WTC11 (cell line): Measurements from ENCODE around the gene ATP13A1. TPM values are rescaled to one million over a fixed set of nuclear protein-coding genes. Genes with fewer than 3 reads are reported as not detected.

Source experiments
- ATAC-seq: fragments of 200-7000 bp; cut with Tn5 transposase; 2 replicates; pipeline ENCODE4 v1.10.0; 2021; ENCODE audit warnings: mild to moderate bottlenecking, moderate library complexity
- CTCF ChIA-PET: fragments of 300-600 bp; sonication (Branson Sonifier 250); formaldehyde crosslinking; loops from one replicate; lab custom pipeline; 2021; ENCODE audit warnings: antibody characterized with exemption; lab: Charles Lee
- POLR2A ChIA-PET: fragments of 350-600 bp; sonication (Branson Sonifier 250); formaldehyde crosslinking; loops from one replicate; lab custom pipeline; 2021; ENCODE audit warnings: antibody characterized with exemption; lab: Charles Lee
- DNase-seq: peaks from one replicate; pipeline ENCODE4 v3.0.0; 2021; ENCODE audit warnings: low spot score
- H3K27ac Mint-ChIP-seq: 2 replicates; pipeline ENCODE4 v1.8.0; 2021; ENCODE audit warnings: mixed read lengths
- H3K27me3 Mint-ChIP-seq: 2 replicates; pipeline ENCODE4 v1.8.0; 2021; ENCODE audit warnings: low read depth, mild to moderate bottlenecking, moderate library complexity, mixed read lengths
- H3K36me3 Mint-ChIP-seq: 2 replicates; pipeline ENCODE4 v1.8.0; 2021; ENCODE audit warnings: mixed read lengths
- H3K4me1 Mint-ChIP-seq: 2 replicates; pipeline ENCODE4 v1.8.0; 2022; ENCODE audit warnings: mixed read lengths
- H3K4me3 Mint-ChIP-seq: 2 replicates; pipeline ENCODE4 v1.8.0; 2021; ENCODE audit warnings: mild to moderate bottlenecking, moderate library complexity, mixed read lengths
- H3K9me3 Mint-ChIP-seq: 2 replicates; pipeline ENCODE4 v1.8.0; 2021; ENCODE audit warnings: mixed read lengths
- ATF2 ChIP-seq: sonication (generic); formaldehyde crosslinking; IDR thresholded peaks from 2 replicates; pipeline ENCODE4 v1.8.1; 2022; ENCODE audit warnings: low read depth, missing genetic modification reagents, borderline replicate concordance
- ATF3 ChIP-seq: sonication (generic); formaldehyde crosslinking; conservative IDR thresholded peaks from 2 replicates; pipeline ENCODE4 v1.8.1; 2022; ENCODE audit warnings: mild to moderate bottlenecking, missing genetic modification reagents
- CREB1 ChIP-seq: sonication (generic); formaldehyde crosslinking; IDR thresholded peaks from 2 replicates; pipeline ENCODE4 v1.8.0; 2023; ENCODE audit warnings: mild to moderate bottlenecking, missing genetic modification reagents
- FOXJ3 ChIP-seq: sonication (generic); formaldehyde crosslinking; IDR thresholded peaks from 2 replicates; pipeline ENCODE4 v1.9.0; 2021; ENCODE audit warnings: missing genetic modification reagents, mild to moderate bottlenecking, borderline replicate concordance
- GRHL2 ChIP-seq: fragments of 250-450 bp; sonication (Bioruptor Pico); IDR thresholded peaks from 2 replicates; pipeline ENCODE4 v1.8.0; 2022; ENCODE audit warnings: mild to moderate bottlenecking, moderate library complexity; ENCODE audit not compliant: insufficient replicate concordance, severe bottlenecking
- GTF2I ChIP-seq: fragments of 250-450 bp; sonication (Bioruptor Pico); conservative IDR thresholded peaks from 2 replicates; pipeline ENCODE4 v1.4.0; 2021; ENCODE audit warnings: mild to moderate bottlenecking
- HMGXB4 ChIP-seq: sonication (generic); formaldehyde crosslinking; IDR thresholded peaks from 2 replicates; pipeline ENCODE4 v1.8.1; 2023; ENCODE audit warnings: mild to moderate bottlenecking, moderate library complexity, missing genetic modification reagents
- IRF2 ChIP-seq: sonication (generic); formaldehyde crosslinking; IDR thresholded peaks from 2 replicates; pipeline ENCODE4 v1.8.0; 2022; ENCODE audit warnings: low read depth, missing genetic modification reagents, borderline replicate concordance
- JAZF1 ChIP-seq: fragments of 250-450 bp; sonication (Bioruptor Pico); IDR thresholded peaks from 2 replicates; pipeline ENCODE4 v1.9.0; 2021; ENCODE audit warnings: moderate library complexity, mild to moderate bottlenecking, inconsistent platforms
- KAT7 ChIP-seq: sonication (generic); formaldehyde crosslinking; IDR thresholded peaks from 2 replicates; pipeline ENCODE4 v1.8.1; 2023; ENCODE audit warnings: missing genetic modification reagents, mild to moderate bottlenecking, borderline replicate concordance
- NFATC4 ChIP-seq: fragments of 250-450 bp; sonication (Bioruptor Pico); IDR thresholded peaks from 2 replicates; pipeline ENCODE4 v1.9.0; 2021; ENCODE audit warnings: mild to moderate bottlenecking
- NR1H2 ChIP-seq: sonication (generic); formaldehyde crosslinking; IDR thresholded peaks from 2 replicates; pipeline ENCODE4 v1.9.0; 2021; ENCODE audit warnings: mild to moderate bottlenecking, moderate library complexity, missing genetic modification reagents
- NR2C2 ChIP-seq: sonication (generic); formaldehyde crosslinking; IDR thresholded peaks from 2 replicates; pipeline ENCODE4 v1.8.0; 2022; ENCODE audit warnings: mild to moderate bottlenecking, missing genetic modification reagents
- NR3C1 ChIP-seq: sonication (generic); formaldehyde crosslinking; conservative IDR thresholded peaks from 2 replicates; pipeline ENCODE4 v1.8.1; 2023; ENCODE audit warnings: low read depth, mild to moderate bottlenecking, missing genetic modification reagents
- RELA ChIP-seq: sonication (generic); formaldehyde crosslinking; IDR thresholded peaks from 2 replicates; pipeline ENCODE4 v1.8.1; 2022; ENCODE audit warnings: missing genetic modification reagents, mild to moderate bottlenecking, borderline replicate concordance
- RORB ChIP-seq: fragments of 250-450 bp; sonication (Bioruptor Pico); IDR thresholded peaks from 2 replicates; pipeline ENCODE4 v1.9.0; 2021; ENCODE audit warnings: mild to moderate bottlenecking
- SMAD3 ChIP-seq: sonication (generic); formaldehyde crosslinking; IDR thresholded peaks from 2 replicates; pipeline ENCODE4 v1.8.0; 2022; ENCODE audit warnings: missing genetic modification reagents, mild to moderate bottlenecking, borderline replicate concordance
- TP53 ChIP-seq: sonication (generic); formaldehyde crosslinking; IDR thresholded peaks from 2 replicates; pipeline ENCODE4 v1.8.1; 2023; ENCODE audit warnings: mild to moderate bottlenecking, missing genetic modification reagents
- USF2 ChIP-seq: sonication (generic); formaldehyde crosslinking; IDR thresholded peaks from 2 replicates; pipeline ENCODE4 v1.8.1; 2023; ENCODE audit warnings: mild to moderate bottlenecking, missing genetic modification reagents, moderate library complexity
- ZMAT4 ChIP-seq: fragments of 250-450 bp; sonication (Bioruptor Pico); IDR thresholded peaks from 2 replicates; pipeline ENCODE4 v1.9.0; 2021; ENCODE audit warnings: mild to moderate bottlenecking
- ZNF121 ChIP-seq: sonication (generic); formaldehyde crosslinking; IDR thresholded peaks from 2 replicates; pipeline ENCODE4 v1.8.0; 2023; ENCODE audit warnings: missing genetic modification reagents
- ZNF219 ChIP-seq: sonication (generic); formaldehyde crosslinking; IDR thresholded peaks from 2 replicates; pipeline ENCODE4 v1.8.0; 2023; ENCODE audit warnings: missing genetic modification reagents, mild to moderate bottlenecking, borderline replicate concordance
- ZNF263 ChIP-seq: sonication (generic); formaldehyde crosslinking; IDR thresholded peaks from 2 replicates; pipeline ENCODE4 v1.8.1; 2022; ENCODE audit warnings: low read depth, mild to moderate bottlenecking, moderate library complexity, missing genetic modification reagents
- ZNF317 ChIP-seq: sonication (generic); formaldehyde crosslinking; IDR thresholded peaks from 2 replicates; pipeline ENCODE4 v1.8.1; 2023; ENCODE audit warnings: low read depth, mild to moderate bottlenecking, moderate library complexity, missing genetic modification reagents, borderline replicate concordance
- ZNF532 ChIP-seq: fragments of 250-450 bp; sonication (Bioruptor Pico); IDR thresholded peaks from 2 replicates; pipeline ENCODE4 v1.9.0; 2021; ENCODE audit warnings: mild to moderate bottlenecking, borderline replicate concordance
- ZSCAN18 ChIP-seq: fragments of 250-450 bp; sonication (Bioruptor Pico); IDR thresholded peaks from 2 replicates; pipeline ENCODE4 v2.1.2; 2022; ENCODE audit warnings: mild to moderate bottlenecking, moderate library complexity
- total RNA-seq: library from RNA; stranded (reverse); gene quantifications from 3 replicates; pipeline ENCODE4 v1.2.3, GENCODE V29; 2021

The ATP13A1 gene
- total RNA-seq, 1 experiment from 2014 or later: 82.6 TPM

- Mint-ChIP-seq H3K27me3 (peaks cover 29% of the 10 kb centered on the region), H3K4me1 (peaks cover 13% of the 10 kb centered on the region), H3K36me3 (no peaks in the 10 kb centered on the region), H3K27ac (no peak overlapping the region)
- DNase-seq (no peak), ATAC-seq (no peak)
- POLR2A ChIA-PET: no interaction called here
- TF ChIP-seq SMAD3 (CRISPR knock-in tag): no peak
- TF ChIP-seq ATF2 (CRISPR knock-in tag): no peak
- no peak for TF ChIP-seq HMGXB4 (CRISPR knock-in tag)
- TF ChIP-seq RELA (CRISPR knock-in tag): no peak
- no peak for TF ChIP-seq GRHL2
- TF ChIP-seq, all 79 proteins: peak for 0
- no peaks in the 10 kb centered on the region for H3K9me3 Mint-ChIP-seq
- CTCF ChIA-PET: interaction anchor here (0.9 to 2.9 kb wide), 3 partner anchors 29 to 61 kb away, joined by 3 to 14 read pairs (median 3); partner anchors contain the start of gene GMIP
- H3K4me3 Mint-ChIP-seq: no peak overlapping the region
These were observed 48.4 kb downstream of the ATP13A1 start for GRCh38 chr19:19615086-19615485.

GRCh38 chr19:19613506-19613905 is 50.0 kb downstream of the ATP13A1 start:
- ATAC-seq: no peak
- H3K27ac Mint-ChIP-seq: no peak overlapping the region; the same call in 1 of the 2 replicates

GRCh38 chr19:19610376-19611202 is 52.9 kb downstream of the ATP13A1 start:
- ChIA-PET POLR2A (no interaction called here), CTCF (no interaction called here)
- DNase-seq (no peak), ATAC-seq (no peak)
- Mint-ChIP-seq H3K27ac (no peak overlapping the region), H3K36me3 (no peaks in the 10 kb centered on the region), H3K4me3 (no peak overlapping the region), H3K27me3 (no peaks in the 10 kb centered on the region), H3K4me1 (peaks cover 4% of the 10 kb centered on the region; the same call in 1 of the 2 replicates), H3K9me3 (no peaks in the 10 kb centered on the region)
- TF ChIP-seq ATF3 (CRISPR knock-in tag) (no peak), ZNF532 (CRISPR knock-in tag) (no peak), USF2 (CRISPR knock-in tag) (no peak)

More at GRCh38 chr19:19613506-19613905, 50.0 kb downstream of the ATP13A1 start:
- no peak for DNase-seq
- POLR2A ChIA-PET: interaction anchor here (0.7 kb wide), 1 partner anchor 556 kb away, joined by 3 read pairs; no protein-coding TSS in a partner anchor
- H3K9me3 Mint-ChIP-seq: no peaks in the 10 kb centered on the region
- CTCF ChIA-PET: interaction anchor here (0.6 to 2.9 kb wide), 4 partner anchors 39 to 81 kb away, joined by 3 to 14 read pairs (median 4); no protein-coding TSS in a partner anchor
- peaks cover 6% of the 10 kb centered on the region; the same call in 1 of the 2 replicates for H3K4me1 Mint-ChIP-seq
- TF ChIP-seq FOXJ3 (CRISPR knock-in tag) (no peak), ZNF219 (CRISPR knock-in tag) (no peak), ZNF263 (CRISPR knock-in tag) (no peak), JAZF1 (CRISPR knock-in tag) (no peak), KAT7 (CRISPR knock-in tag) (no peak), NR2C2 (no peak), RORB (no peak), ZNF121 (CRISPR knock-in tag) (no peak), ZSCAN18 (no peak), ZNF317 (CRISPR knock-in tag) (no peak), NR3C1 (no peak), GTF2I (CRISPR knock-in tag) (no peak), CREB1 (CRISPR knock-in tag) (no peak), NFATC4 (CRISPR knock-in tag) (no peak), NR1H2 (CRISPR knock-in tag) (no peak), IRF2 (CRISPR knock-in tag) (no peak), TP53 (no peak), ZMAT4 (CRISPR knock-in tag) (no peak)
- no peaks in the 10 kb centered on the region for H3K36me3 Mint-ChIP-seq
- H3K27me3 Mint-ChIP-seq: peaks cover 15% of the 10 kb centered on the region
- H3K4me3 Mint-ChIP-seq: no peak overlapping the region
